Activated gamma-delta T cell (primary cell): ENCODE results near the gene FBXO42.
A peak's percentile ranks its signal among the peaks of the same experiment; 100 is the strongest.
"Not testable (repeated sequence)": the region's sequence is repeated elsewhere in the genome, so short reads cannot be mapped to it uniquely, and the experiment has no call there.

Source experiments
- DNase-seq: peaks from one replicate; lab custom pipeline; 2025; lab: John Stamatoyannopoulos, UW

The FBXO42 gene

DNA sequence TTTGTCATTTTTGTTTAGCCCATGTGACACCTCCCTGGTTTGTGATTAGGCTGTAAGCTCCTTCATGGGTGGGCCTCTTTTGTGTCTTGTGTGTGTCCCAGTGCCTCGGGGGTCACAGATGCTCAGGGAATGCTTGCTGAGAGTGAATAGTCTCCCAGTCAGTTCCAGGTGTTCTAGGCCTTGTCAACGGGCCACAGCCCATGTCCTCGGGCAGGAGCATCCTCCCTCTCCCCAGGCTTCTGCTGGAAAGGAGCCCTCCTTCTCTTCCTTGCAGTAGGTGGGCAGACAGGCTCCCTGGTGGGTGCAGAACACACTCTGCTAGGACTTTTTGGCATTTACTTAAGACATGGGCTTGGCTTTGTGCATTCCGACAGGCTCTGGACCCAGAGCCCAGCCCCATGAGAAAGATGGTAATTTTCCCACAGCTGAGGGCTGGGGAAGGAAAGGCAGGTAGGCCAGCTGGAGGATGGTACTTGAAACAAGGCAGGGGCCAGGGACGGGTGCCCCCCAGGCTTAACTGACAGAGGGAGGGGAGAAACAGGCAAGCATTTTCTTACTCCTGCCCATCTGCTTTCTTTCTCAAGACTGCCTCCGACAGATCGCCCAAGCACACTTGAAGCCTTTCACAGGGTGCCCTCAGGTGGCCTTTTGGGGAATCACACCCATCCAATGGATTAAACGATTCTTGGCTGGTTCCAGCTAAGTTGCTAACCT, 108.2 kb downstream of the FBXO42 start:
- no peak for DNase-seq

- DNase-seq: no peak
Measured at GRCh38 chr1:16243215-16243610, 109.1 kb downstream of the FBXO42 start.

DNA sequence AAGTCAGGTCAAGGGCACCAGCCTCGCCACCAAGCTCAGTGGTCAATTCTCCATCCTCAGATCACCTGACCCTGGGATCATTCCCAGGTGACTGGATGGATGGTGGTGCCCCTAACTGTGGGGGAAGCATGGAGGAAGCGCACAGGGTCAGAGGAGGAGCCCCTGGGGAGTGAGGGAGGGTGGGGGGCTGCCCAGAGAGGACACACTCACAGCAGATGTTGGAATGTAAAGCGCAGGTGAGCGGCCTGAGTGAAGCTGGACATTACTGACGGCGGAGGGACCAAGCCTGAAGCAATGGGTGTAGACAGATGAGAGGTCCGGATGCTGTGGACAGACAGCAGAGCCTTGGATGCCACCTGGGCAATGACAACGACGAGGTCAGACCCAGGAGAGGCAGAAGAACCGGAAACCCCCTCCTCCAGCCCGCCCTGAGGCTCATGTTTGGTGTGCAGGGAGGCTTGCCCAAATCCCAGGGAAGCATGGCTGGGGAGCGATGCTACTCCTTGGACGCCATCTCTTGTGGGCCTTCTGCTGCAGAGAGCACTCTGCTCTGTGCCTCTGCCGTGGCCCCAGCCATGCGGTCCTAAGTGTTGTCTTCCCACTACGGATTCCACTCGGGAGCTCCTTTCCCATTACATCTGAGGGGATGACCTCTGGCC, 109.6 kb downstream of the FBXO42 start:
- no peak for DNase-seq

DNA sequence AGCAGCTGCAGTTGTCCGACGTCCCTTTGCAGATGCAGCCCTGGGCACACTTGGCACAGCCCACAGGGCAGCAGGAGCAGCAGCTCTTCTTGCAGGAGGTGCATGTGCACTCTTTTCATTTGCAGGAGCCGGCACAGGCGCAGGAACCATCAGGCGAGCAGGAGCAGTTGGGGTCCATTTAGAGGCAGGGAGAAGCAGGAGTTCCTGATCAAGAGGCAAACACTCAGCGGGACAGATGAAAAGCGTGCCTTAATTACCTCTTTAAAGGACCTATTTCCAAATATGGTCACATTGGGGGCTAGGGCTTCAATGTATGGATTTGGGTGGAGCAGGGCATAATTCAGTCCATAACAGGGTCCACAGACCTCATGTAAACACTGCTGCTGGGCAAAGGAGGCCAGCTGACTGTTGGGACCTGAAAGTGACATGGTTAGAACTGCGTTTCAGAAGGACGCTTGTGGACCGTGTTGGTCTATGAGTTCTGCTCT, 111.0 kb downstream of the FBXO42 start:
- DNase-seq: no peak

- DNase-seq: no peak
Measured at GRCh38 chr1:16239972-16240491, 112.2 kb downstream of the FBXO42 start.

DNA sequence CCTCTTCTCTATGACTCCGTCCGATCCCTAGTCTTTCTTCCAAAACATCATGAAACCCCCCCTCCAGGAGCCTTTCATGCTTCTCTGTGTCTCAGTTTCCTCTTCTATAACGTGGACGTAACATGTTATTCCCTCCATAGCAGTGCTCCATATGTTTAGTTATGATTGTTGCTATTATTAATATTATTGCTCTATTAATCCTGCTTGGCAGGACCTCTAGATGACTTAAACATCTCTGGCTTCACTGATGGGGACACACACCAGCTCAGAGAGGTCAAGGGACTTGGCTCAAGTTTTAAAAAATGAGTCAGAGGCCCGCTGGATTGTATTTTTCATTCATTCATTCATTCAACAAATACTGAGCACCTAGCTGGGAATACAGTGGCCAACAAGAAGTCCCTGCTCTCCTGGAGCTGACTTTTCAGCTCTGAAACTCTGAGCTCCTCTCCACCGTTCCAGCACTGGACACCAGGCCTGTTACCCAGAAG, 114.9 kb downstream of the FBXO42 start:
- no peak for DNase-seq

DNA sequence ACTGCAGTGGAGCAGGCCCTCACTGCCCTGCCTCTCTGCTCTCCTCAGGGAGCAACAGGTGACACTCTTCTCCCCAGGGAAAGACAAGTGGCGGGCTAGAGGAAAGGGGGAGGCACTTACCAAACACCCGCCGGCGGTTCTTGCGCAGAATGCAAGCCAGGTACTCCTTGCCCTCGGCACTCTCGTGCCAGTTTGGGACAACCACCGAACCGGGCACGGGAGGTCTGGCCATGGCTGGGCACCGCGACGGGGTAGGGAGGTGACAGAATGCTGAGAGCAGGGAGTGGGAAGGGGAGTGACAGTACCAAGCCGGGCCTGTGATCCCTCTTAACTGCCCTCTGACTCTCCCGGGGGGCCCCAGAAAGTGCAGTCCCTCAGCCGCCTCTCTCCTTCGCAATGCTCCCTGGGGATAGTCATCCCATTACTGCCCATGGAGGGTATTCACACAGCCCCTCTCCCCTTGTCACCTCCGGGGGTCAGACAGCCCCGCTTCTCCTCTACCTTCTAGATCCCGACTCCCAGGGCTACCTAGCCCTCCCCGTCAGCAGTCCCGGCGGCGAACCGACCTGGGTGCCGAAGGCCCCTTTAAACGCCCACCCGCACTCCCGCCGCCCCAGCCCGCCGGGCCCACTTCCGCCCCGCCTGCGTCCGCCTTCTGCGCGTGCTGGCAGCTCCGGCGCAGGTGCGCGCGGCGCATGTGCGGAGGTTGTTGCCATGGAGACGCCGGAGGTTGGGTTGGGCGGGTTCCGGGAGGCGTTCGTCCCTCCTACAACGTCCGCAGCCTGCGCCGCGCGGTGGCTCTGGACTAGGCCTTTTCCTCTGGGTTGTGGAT, 115.6 kb downstream of the FBXO42 start, which contains the start of gene CPLANE2:
Gene CPLANE2 (minus strand): TSS at position 673 of the 832 bp plus-strand sequence. CDS start 441 bp downstream, at position 232.
- DNase-seq: peak; percentile 97

GRCh38 chr1:16235944-16236510, 116.3 kb downstream of the FBXO42 start:
- no peak for DNase-seq

DNA sequence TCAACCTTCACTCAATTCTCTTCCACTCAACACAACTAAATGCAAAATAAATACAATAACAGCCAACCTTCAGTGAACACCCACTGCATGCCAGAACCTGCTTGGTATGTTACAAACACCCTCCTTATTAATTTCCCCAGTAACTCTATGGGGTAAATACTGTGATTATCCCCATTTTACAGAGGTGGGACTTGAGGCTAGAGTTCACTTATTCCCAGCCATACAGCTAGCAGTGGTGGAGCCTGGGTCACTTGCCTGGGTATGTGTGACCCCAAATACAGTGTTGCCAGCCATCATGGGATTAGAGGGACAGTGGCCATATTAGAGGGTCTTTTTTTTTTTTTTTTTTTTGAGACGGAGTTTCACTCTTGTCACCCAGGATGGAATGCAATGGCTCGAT, 116.9 kb downstream of the FBXO42 start:
- no peak for DNase-seq

DNA sequence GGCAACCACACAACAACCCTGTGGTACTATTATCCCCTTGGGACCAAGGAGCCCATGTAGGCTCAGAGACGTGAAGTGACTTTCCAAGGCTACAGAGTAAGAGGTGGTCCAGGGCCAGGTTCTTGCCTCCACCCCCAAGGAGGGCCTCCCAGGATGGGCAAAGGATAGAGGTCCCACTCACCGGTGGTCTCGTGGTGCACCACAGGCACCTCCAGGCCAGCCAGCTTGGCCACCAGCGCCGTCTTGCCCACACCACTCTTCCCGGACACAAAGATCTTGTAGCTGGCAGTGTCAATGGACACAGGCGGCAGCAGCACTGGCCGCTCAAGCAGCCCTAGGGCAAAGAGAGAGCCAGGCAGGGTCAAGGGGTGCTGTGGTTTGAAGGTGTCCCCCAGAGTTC, 118.8 kb downstream of the FBXO42 start:
- no peak for DNase-seq

GRCh38 chr1:16232316-16232710, 120.0 kb downstream of the FBXO42 start:
- DNase-seq: no peak

DNA sequence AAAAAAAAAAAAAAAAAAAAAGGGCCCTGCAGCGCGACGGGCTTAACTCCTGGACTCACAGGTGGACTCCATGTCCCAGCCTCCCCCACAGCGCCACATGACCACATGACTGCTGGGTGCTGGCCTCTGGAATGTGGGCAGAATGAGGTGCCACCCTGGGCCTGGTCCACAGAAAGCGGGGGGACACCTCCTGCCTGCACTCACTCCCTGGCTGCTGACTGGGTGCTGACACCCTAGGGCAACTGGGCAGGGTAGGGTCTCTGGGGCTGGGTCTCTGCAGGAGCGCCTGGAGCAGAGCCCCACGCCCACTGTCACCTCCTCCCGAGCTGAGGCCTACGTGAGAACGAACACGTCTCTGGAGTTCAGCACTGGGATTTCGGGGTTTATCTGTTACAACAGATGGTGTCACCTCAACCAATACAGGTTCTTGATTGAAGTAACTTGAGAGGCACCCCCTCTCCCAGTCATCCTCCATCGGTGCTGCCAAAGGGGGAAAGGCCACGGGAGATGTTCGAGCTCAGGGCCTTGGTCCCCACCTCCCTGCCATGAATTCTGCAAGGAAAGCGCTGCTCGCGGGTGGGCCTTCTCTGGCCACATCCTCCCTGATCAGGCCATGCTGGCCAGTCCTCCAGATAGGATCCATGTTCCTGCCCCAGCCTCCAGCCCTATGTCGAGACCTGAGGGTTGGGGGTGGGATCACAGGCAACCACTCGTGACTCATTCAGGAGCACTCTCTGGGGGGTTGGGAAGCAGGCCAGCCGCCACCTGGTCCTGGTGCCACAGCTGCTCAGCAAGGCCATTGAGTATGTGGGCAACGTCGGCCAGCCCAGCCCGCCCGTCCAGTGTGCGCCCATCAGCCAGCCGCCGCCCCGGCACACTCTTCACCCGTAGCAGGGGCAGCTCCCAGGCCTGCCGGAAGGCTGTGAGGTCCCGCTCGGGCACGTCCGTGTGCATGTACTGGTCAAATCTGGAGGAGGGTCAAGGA, 120.7 kb downstream of the FBXO42 start:
- DNase-seq: no peak

DNA sequence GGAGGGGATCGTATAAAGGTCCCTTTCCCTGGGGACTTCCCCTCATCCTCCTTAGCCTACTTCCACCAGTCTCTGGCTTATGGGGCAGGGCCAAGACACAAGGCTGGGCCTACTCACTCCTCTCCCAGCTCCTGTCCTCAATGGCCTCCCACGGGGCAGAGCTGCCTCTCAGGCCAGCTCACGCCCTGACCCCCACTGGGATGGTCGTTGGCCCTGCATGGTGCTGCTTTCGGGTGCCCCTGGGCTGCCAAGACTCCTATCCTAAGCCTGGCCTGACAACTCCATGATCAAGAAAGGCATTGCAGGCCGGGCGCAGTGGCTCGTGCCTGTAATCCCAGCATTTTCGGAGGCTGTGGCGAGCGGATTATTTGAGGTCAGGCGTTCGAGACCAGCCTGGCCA, 121.5 kb downstream of the FBXO42 start:
- DNase-seq: no peak

- DNase-seq: no peak
Measured at GRCh38 chr1:16229976-16230740, 122.1 kb downstream of the FBXO42 start.

GRCh38 chr1:16226490-16227179, 125.6 kb downstream of the FBXO42 start:
- DNase-seq: no peak

- no peak for DNase-seq
Measured at GRCh38 chr1:16226129-16226489, 126.2 kb downstream of the FBXO42 start.

DNA sequence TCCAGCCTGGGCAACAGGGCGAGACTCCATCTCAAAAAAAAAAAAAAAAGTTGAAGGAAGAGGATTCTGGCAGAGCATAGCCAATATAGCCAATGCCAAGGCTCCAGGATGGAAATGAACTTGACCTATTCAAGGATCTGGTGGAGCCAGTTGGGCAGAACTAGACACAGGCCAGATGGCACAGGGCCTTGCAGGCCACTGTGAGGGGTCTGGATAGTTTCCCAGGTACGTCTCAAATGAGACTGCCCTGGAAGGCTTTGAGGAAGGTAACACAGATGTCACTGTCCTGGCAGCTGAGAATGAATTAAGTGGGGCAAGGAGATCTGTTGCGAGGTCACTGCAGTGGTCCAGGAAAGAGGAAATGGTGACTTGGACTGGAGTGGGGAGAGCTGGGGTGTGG, 127.8 kb downstream of the FBXO42 start:
- no peak for DNase-seq

DNA sequence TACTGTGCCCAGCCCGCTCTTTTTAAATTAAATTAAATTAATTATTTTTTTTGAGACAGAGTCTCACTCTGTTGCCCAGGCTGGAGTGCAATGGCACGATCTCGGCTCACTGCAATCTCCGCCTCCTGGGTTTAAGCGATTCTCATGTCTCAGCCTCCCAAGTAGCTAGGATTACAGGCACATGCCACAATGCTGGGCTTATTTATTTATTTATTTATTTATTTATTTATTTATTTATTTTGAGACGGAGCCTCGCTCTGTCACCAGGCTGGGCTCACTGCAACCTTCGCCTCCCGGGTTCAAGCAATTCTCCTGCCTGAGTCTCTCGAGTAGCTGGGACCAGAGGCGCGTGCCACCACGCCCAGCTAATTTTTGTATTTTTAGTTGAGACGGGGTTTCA, 129.6 kb downstream of the FBXO42 start:
- not testable (repeated sequence) for DNase-seq

DNA sequence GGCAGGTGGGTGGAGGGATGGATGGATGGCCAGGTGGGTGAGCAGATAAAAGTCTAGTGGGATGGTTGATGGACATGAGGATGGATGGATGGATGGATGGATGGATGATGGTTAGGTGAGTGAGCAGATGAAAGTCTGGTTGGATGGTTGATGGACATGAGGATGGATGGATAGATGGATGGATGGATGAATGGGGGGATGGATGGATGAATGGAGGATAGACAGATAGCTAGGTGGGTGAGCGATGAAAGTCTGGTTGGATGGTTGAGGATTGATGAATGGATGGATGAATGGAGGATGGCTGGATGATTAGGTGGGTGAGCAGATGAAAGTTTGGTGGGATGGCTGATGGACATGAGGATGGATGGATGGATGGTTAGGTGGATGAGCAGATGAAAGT, 130.8 kb downstream of the FBXO42 start:
- no peak for DNase-seq
